ENCODE results near the gene SLF2. TPM values are rescaled to one million over a fixed set of nuclear protein-coding genes. Genes with fewer than 3 reads are reported as not detected.

SLF2 gene
- total RNA-seq, 1 experiment from 2014 or later = 43.0 TPM

- RAD21 ChIA-PET (ENCODE audit: low non-redundant PET in 1 of 2, low total read pairs in 2 of 2, uncharacterized antibody in 2 of 2, unreplicated experiment in 2 of 2) = no interaction called here
Observed at GRCh38 chr10:100907175-100907574, 5.6 kb upstream of the SLF2 start.

More at GRCh38 chr10:100907175-100907574, 5.6 kb upstream of the SLF2 start:
- intact Hi-C loops (cut with micrococcal nuclease) = no loop called here
- no peak overlapping the region for H2AFZ ChIP-seq (ENCODE audit: low read depth, low read length, poor library complexity, severe bottlenecking)
- TF ChIP-seq JUND (IDR thresholded peaks at IDR 0.05) (no peak), EZH2phosphoT487 (IDR thresholded peaks at IDR 0.05; ENCODE audit: borderline replicate concordance) (no peak), RAD21 (IDR thresholded peaks at IDR 0.05; ENCODE audit: low read depth) (no peak), CEBPB (IDR thresholded peaks at IDR 0.05; ENCODE audit: low read depth) (no peak), EGR1 (IDR thresholded peaks at IDR 0.05; ENCODE audit: low read depth) (no peak), YY1 (IDR thresholded peaks at IDR 0.05; ENCODE audit: extremely low read depth, insufficient replicate concordance, low read depth, low read length) (no peak), ELF1 (IDR thresholded peaks at IDR 0.05; ENCODE audit: borderline replicate concordance, low read depth) (no peak), FOSL1 (IDR thresholded peaks at IDR 0.05; ENCODE audit: low read depth) (no peak), ATF3 (IDR thresholded peaks at IDR 0.05) (no peak), POLR2AphosphoS5 (IDR thresholded peaks at IDR 0.05; ENCODE audit: low read depth, low read length) (no peak), POLR2A (IDR thresholded peaks at IDR 0.05; ENCODE audit: borderline replicate concordance, extremely low read depth, insufficient read depth, insufficient read length) (no peak), EZH2 (IDR thresholded peaks at IDR 0.05) (no peak), SP1 (IDR thresholded peaks at IDR 0.05; ENCODE audit: low read depth) (no peak)
- TF ChIP-seq, protein P1, sequence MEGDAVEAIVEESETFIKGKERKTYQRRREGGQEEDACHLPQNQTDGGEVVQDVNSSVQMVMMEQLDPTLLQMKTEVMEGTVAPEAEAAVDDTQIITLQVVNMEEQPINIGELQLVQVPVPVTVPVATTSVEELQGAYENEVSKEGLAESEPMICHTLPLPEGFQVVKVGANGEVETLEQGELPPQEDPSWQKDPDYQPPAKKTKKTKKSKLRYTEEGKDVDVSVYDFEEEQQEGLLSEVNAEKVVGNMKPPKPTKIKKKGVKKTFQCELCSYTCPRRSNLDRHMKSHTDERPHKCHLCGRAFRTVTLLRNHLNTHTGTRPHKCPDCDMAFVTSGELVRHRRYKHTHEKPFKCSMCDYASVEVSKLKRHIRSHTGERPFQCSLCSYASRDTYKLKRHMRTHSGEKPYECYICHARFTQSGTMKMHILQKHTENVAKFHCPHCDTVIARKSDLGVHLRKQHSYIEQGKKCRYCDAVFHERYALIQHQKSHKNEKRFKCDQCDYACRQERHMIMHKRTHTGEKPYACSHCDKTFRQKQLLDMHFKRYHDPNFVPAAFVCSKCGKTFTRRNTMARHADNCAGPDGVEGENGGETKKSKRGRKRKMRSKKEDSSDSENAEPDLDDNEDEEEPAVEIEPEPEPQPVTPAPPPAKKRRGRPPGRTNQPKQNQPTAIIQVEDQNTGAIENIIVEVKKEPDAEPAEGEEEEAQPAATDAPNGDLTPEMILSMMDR (IDR thresholded peaks at IDR 0.05 in 2 of 3, conservative IDR thresholded peaks at IDR 0.05 in 1 of 3; ENCODE audit: borderline replicate concordance in 1 of 3, insufficient read depth in 1 of 3, low read depth in 2 of 3, low read length in 2 of 3) = no peak
- TF ChIP-seq, protein P2, sequence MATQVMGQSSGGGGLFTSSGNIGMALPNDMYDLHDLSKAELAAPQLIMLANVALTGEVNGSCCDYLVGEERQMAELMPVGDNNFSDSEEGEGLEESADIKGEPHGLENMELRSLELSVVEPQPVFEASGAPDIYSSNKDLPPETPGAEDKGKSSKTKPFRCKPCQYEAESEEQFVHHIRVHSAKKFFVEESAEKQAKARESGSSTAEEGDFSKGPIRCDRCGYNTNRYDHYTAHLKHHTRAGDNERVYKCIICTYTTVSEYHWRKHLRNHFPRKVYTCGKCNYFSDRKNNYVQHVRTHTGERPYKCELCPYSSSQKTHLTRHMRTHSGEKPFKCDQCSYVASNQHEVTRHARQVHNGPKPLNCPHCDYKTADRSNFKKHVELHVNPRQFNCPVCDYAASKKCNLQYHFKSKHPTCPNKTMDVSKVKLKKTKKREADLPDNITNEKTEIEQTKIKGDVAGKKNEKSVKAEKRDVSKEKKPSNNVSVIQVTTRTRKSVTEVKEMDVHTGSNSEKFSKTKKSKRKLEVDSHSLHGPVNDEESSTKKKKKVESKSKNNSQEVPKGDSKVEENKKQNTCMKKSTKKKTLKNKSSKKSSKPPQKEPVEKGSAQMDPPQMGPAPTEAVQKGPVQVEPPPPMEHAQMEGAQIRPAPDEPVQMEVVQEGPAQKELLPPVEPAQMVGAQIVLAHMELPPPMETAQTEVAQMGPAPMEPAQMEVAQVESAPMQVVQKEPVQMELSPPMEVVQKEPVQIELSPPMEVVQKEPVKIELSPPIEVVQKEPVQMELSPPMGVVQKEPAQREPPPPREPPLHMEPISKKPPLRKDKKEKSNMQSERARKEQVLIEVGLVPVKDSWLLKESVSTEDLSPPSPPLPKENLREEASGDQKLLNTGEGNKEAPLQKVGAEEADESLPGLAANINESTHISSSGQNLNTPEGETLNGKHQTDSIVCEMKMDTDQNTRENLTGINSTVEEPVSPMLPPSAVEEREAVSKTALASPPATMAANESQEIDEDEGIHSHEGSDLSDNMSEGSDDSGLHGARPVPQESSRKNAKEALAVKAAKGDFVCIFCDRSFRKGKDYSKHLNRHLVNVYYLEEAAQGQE (IDR thresholded peaks at IDR 0.05; ENCODE audit: low read depth) = no peak
- TF ChIP-seq, protein P3, sequence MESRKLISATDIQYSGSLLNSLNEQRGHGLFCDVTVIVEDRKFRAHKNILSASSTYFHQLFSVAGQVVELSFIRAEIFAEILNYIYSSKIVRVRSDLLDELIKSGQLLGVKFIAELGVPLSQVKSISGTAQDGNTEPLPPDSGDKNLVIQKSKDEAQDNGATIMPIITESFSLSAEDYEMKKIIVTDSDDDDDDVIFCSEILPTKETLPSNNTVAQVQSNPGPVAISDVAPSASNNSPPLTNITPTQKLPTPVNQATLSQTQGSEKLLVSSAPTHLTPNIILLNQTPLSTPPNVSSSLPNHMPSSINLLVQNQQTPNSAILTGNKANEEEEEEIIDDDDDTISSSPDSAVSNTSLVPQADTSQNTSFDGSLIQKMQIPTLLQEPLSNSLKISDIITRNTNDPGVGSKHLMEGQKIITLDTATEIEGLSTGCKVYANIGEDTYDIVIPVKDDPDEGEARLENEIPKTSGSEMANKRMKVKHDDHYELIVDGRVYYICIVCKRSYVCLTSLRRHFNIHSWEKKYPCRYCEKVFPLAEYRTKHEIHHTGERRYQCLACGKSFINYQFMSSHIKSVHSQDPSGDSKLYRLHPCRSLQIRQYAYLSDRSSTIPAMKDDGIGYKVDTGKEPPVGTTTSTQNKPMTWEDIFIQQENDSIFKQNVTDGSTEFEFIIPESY (IDR thresholded peaks at IDR 0.05; ENCODE audit: extremely low read depth, insufficient replicate concordance, low read length) = no peak
- TF ChIP-seq, protein P4, sequence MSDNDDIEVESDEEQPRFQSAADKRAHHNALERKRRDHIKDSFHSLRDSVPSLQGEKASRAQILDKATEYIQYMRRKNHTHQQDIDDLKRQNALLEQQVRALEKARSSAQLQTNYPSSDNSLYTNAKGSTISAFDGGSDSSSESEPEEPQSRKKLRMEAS (IDR thresholded peaks at IDR 0.05) = no peak
- H3K4me2 ChIP-seq (ENCODE audit: low read length) = no peak overlapping the region
- H3K36me3 ChIP-seq (ENCODE audit: control insufficient read depth in 1 of 2, insufficient read depth in 2 of 2, low read length in 2 of 2) = no peaks in the 10 kb centered on the region
- no peak overlapping the region for H3K27ac ChIP-seq (ENCODE audit: low read depth, low read length)
- no peaks in the 10 kb centered on the region for H3K79me2 ChIP-seq (ENCODE audit: insufficient read depth, low read length)
- no peak overlapping the region for H3K4me3 ChIP-seq (replicated peaks in 1 of 2; ENCODE audit: low read depth in 1 of 2, low read length in 2 of 2)
- no peaks in the 10 kb centered on the region for H3K27me3 ChIP-seq (ENCODE audit: insufficient read depth, low read length)
- no peak for ATAC-seq
- H3K9ac ChIP-seq (ENCODE audit: low read length) = no peak overlapping the region
- H3K4me1 ChIP-seq (ENCODE audit: control insufficient read depth in 1 of 2, insufficient read depth in 2 of 2, low read length in 2 of 2) = peaks cover 5% of the 10 kb centered on the region in 2 experiments; a peak in 3 of 4 replicates
- no peaks in the 10 kb centered on the region for H3K9me2 ChIP-seq (ENCODE audit: insufficient read depth)
- no peaks in the 10 kb centered on the region for H3K9me3 ChIP-seq (ENCODE audit: control insufficient read depth in 1 of 2, insufficient read depth in 1 of 2, low read depth in 1 of 2, low read length in 2 of 2)
- H4K20me1 ChIP-seq (ENCODE audit: insufficient read depth) = no peaks in the 10 kb centered on the region
- DNase-seq (ENCODE audit: low read depth, low spot score) = no peak
- ChIA-PET POLR2A (no interaction called here), CTCF (no interaction called here)
- BruUV-seq (replicated peaks) = no TSS peak

All from HCT116 (cell line).